B cell (primary cell): ENCODE results near the gene USP49. TPM values are rescaled to one million over a fixed set of nuclear protein-coding genes. Genes with fewer than 3 reads are reported as not detected.
A peak's percentile ranks its signal among the peaks of the same experiment; 100 is the strongest.

Source experiments
- ATAC-seq: fragments of 200-7000 bp; cut with Tn5 transposase; one replicate; pipeline ENCODE4 v1.10.0; 2021; ENCODE audit warnings: low read depth, mild to moderate bottlenecking, moderate number of reproducible peaks, moderate library complexity
- CTCF ChIA-PET: fragments of 350-600 bp; sonication (Branson Sonifier 250); formaldehyde crosslinking; loops from one replicate; lab custom pipeline; 2021; ENCODE audit warnings: antibody characterized with exemption, inconsistent platforms; lab: Charles Lee
- POLR2A ChIA-PET: fragments of 350-600 bp; sonication (Branson Sonifier 250); formaldehyde crosslinking; loops from one replicate; lab custom pipeline; 2021; ENCODE audit warnings: antibody characterized with exemption; lab: Charles Lee
- DNase-seq: peaks from one replicate; pipeline ENCODE4 v3.0.0; 2013
- H2AFZ ChIP-seq: 2 replicates; pipeline ENCODE4 v1.6.1; 2012; ENCODE audit warnings: mild to moderate bottlenecking, low read depth, low read length; ENCODE audit not compliant: insufficient read depth, poor library complexity, severe bottlenecking
- H3K27ac ChIP-seq, 2 donors: 1 replicate in 1 of 2; 2 replicates in 1 of 2; pipeline ENCODE4 v1.5.1; 2012 to 2013; ENCODE audit warnings: low read length in 2 of 2, mild to moderate bottlenecking in 2 of 2, moderate library complexity in 1 of 2
- H3K27me3 ChIP-seq, 4 experiments: fragments of 200-600 bp in 1 of 4; sonication (generic) in 1 of 4; replicated peaks in 1 of 4; 1 replicate in 2 of 4; 2 replicates in 2 of 4; pipeline versions ENCODE4 v1.6.1 to v1.7.0; 2013 to 2016; ENCODE audit warnings: low read length in 3 of 4, mild to moderate bottlenecking in 2 of 4, mixed read lengths in 1 of 4, moderate library complexity in 1 of 4; ENCODE audit not compliant: insufficient read depth in 4 of 4, control insufficient read depth in 3 of 4; ENCODE audit errors: control extremely low read depth in 1 of 4
- H3K36me3 ChIP-seq, 2 experiments: replicated peaks in 1 of 2; 1 replicate in 1 of 2; 2 replicates in 1 of 2; pipeline versions ENCODE4 v1.6.1 to v1.7.1; 2013; ENCODE audit warnings: low read length in 1 of 2; ENCODE audit not compliant: insufficient read depth in 2 of 2, control insufficient read depth in 1 of 2; ENCODE audit errors: control extremely low read depth in 1 of 2, extremely low read depth in 1 of 2
- H3K4me1 ChIP-seq, 2 donors: fragments of 200-600 bp in 1 of 2; sonication (generic) in 1 of 2; 1 replicate in 1 of 2; 2 replicates in 1 of 2; pipeline versions ENCODE4 v1.5.1 to v1.6.1; 2013 to 2017; ENCODE audit warnings: low read length in 2 of 2; ENCODE audit not compliant: control insufficient read depth in 2 of 2, insufficient read depth in 2 of 2
- H3K4me2 ChIP-seq: replicated peaks from 2 replicates; pipeline ENCODE3; 2012; ENCODE audit warnings: mild to moderate bottlenecking, low read depth, low read length; ENCODE audit not compliant: poor library complexity, severe bottlenecking
- H3K4me3 ChIP-seq, 5 experiments: fragments of 200-600 bp in 1 of 5; sonication (generic) in 1 of 5; 1 replicate in 3 of 5; 2 replicates in 2 of 5; pipeline versions ENCODE4 v1.5.1 to v1.7.0; 2011 to 2016; ENCODE audit warnings: low read length in 4 of 5, mild to moderate bottlenecking in 4 of 5, low read depth in 2 of 5, control low read depth in 1 of 5, moderate library complexity in 1 of 5; ENCODE audit not compliant: insufficient read depth in 1 of 5; ENCODE audit errors: control extremely low read depth in 1 of 5, extremely low read depth in 1 of 5
- H3K79me2 ChIP-seq: fragments of 200-600 bp; sonication (generic); one replicate; pipeline ENCODE4 v1.6.0; 2016; ENCODE audit warnings: low read length; ENCODE audit not compliant: control insufficient read depth, insufficient read depth
- H3K9ac ChIP-seq: fragments of 200-600 bp; sonication (generic); 2 replicates; pipeline ENCODE4 v1.6.1; 2017; ENCODE audit warnings: mild to moderate bottlenecking, low read length, moderate library complexity
- H3K9me3 ChIP-seq, 3 donors: one replicate each; pipeline versions ENCODE4 v1.6.1 to v1.7.1; 2013; ENCODE audit warnings: low read length in 2 of 3; ENCODE audit not compliant: control insufficient read depth in 2 of 3, insufficient read depth in 1 of 3; ENCODE audit errors: control extremely low read depth in 1 of 3
- H4K20me1 ChIP-seq: 2 replicates; pipeline ENCODE4 v1.6.0; 2012; ENCODE audit warnings: mild to moderate bottlenecking, low read length; ENCODE audit not compliant: insufficient read depth, control insufficient read depth, poor library complexity, severe bottlenecking
- H3K27ac Mint-ChIP-seq: one replicate; pipeline ENCODE4 v1.8.0; 2021; ENCODE audit warnings: mixed read lengths
- H3K27me3 Mint-ChIP-seq: one replicate; pipeline ENCODE4 v1.8.0; 2021; ENCODE audit warnings: mixed read lengths
- H3K4me1 Mint-ChIP-seq: one replicate; pipeline ENCODE4 v1.8.0; 2021; ENCODE audit warnings: mixed read lengths
- H3K4me3 Mint-ChIP-seq: one replicate; pipeline ENCODE4 v1.8.0; 2021; ENCODE audit warnings: mixed read lengths
- H3K9me3 Mint-ChIP-seq: one replicate; pipeline ENCODE4 v1.8.0; 2022; ENCODE audit warnings: mixed read lengths; ENCODE audit not compliant: insufficient read depth
- EZH2 ChIP-seq: IDR thresholded peaks from 2 replicates; pipeline ENCODE4 v1.6.1; 2012; ENCODE audit warnings: borderline replicate concordance, low read depth, mild to moderate bottlenecking, moderate library complexity, low read length; ENCODE audit not compliant: insufficient read depth, poor library complexity, severe bottlenecking
- WGBS: methylation state at CpG from one replicate; pipeline ENCODE4 v1.1.5; 2013; ENCODE audit warnings: missing lambda C conversion rate; ENCODE audit not compliant: insufficient coverage; 5-methylcytosine and 5-hydroxymethylcytosine counted together
- intact Hi-C: fragments of 100-400 bp; cut with micrococcal nuclease; formaldehyde crosslinking; loops from one replicate; pipeline ENCODE4 v1.10.0; 2022
- polyA plus RNA-seq: library from polyadenylated mRNA; depleted of rRNA; stranded (reverse); fragments of >200 nt; gene quantifications from 2 replicates; pipeline ENCODE4 v1.2.3, GENCODE V29; 2012
- total RNA-seq, 2 donors: library from RNA; stranded (reverse); fragments of 120-200 nt in 1 of 2; gene quantifications; 1 replicate in 1 of 2; 2 replicates in 1 of 2; pipeline versions ENCODE4 v1.2.3 to v1.2.4, GENCODE V29; 2013 to 2022
- TF ChIP-seq, protein P1 (sequence below): fragments of 200-600 bp; IDR thresholded peaks from one replicate; pipeline ENCODE4 v1.8.0; 2022; ENCODE audit warnings: antibody characterized with exemption, mild to moderate bottlenecking

The USP49 gene
- total and polyA plus RNA-seq, 2 donors (not counting 1 experiment from before 2014, with no cell fraction given), result 2.6 to 9.9 TPM

DNA sequence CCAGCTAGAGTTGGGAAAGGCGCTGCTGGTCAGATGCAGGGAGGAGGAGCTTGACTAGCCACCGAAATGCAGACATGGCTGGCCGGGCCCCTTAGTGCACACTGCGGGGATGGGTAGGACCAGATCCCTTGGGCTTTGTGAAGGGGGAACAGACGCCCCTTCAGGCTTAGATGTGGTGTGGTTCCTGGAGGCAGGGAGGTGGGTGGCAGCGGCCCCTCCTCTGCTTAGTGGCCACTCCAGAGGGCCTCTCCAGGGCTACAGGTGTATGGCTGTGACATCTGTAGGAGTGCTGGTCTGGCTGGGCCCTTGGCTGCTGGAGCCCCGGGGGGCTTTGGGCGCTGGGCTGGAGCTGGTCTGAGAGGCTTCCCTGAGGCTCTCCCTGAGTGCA, 40.5 kb upstream of the USP49 start:
- intact Hi-C loops, result loop anchor here (1.0 kb wide), 3 partner anchors 40 to 109 kb away; partner anchors contain the start of gene USP49
- ChIA-PET CTCF (interaction anchor here (0.9 to 12.5 kb wide), 11 partner anchors 8 to 149 kb away, joined by 3 to 263 read pairs (median 5); partner anchors contain the start of genes BYSL, MED20, TAF8 and TOMM6), POLR2A (interaction anchor here (0.6 to 1.1 kb wide), 5 partner anchors 13 to 207 kb away, joined by 3 to 8 read pairs (median 3); partner anchors contain the start of gene C6orf132)
- Mint-ChIP-seq H3K9me3 (no peaks in the 10 kb centered on the region), H3K27ac (peak overlapping the region; percentile 87), H3K27me3 (no peaks in the 10 kb centered on the region), H3K4me1 (peaks cover 63% of the 10 kb centered on the region), H3K4me3 (no peak overlapping the region)
- 30% methylated on average over 8 of the region's 8 CpGs for WGBS
- H3K9ac ChIP-seq, result no peak overlapping the region
- peaks cover 59 to 65% of the 10 kb centered on the region in 2 donors for H3K4me1 ChIP-seq
- H3K4me2 ChIP-seq, result peak overlapping the region; percentile 40
- H3K4me3 ChIP-seq, result no peak overlapping the region
- no peak for ATAC-seq
- no peaks in the 10 kb centered on the region for H3K9me3 ChIP-seq
- peaks cover 62% of the 10 kb centered on the region for H3K79me2 ChIP-seq
- peaks cover 3 to 55% of the 10 kb centered on the region in 2 experiments for H3K36me3 ChIP-seq
- H3K27me3 ChIP-seq, result no peaks in the 10 kb centered on the region
- peaks cover 85% of the 10 kb centered on the region for H4K20me1 ChIP-seq
- no peak overlapping the region for H2AFZ ChIP-seq
- TF ChIP-seq, protein P1, sequence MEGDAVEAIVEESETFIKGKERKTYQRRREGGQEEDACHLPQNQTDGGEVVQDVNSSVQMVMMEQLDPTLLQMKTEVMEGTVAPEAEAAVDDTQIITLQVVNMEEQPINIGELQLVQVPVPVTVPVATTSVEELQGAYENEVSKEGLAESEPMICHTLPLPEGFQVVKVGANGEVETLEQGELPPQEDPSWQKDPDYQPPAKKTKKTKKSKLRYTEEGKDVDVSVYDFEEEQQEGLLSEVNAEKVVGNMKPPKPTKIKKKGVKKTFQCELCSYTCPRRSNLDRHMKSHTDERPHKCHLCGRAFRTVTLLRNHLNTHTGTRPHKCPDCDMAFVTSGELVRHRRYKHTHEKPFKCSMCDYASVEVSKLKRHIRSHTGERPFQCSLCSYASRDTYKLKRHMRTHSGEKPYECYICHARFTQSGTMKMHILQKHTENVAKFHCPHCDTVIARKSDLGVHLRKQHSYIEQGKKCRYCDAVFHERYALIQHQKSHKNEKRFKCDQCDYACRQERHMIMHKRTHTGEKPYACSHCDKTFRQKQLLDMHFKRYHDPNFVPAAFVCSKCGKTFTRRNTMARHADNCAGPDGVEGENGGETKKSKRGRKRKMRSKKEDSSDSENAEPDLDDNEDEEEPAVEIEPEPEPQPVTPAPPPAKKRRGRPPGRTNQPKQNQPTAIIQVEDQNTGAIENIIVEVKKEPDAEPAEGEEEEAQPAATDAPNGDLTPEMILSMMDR, result no peak
- no peak for TF ChIP-seq EZH2
- peak overlapping the region; percentile 10 to 59 for H3K27ac ChIP-seq
- no peak for DNase-seq

DNA sequence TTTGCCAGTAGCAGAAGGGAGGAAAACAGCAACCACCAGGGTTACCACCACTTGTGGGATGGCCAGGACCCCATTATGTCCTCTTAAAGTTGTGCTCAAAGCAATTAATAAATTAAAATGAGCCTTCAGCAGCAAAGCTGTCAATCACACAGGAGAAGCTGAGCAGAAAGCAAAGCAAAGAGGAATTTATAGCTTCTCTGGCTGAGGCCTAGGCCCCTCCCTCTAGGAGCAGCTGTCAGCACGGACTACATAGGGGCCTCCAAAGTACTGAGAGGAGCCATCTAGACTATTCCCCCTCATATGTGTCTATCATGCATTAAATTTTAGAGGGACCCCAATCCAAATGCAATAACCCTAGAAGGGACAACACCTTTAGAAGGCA, 40.0 kb upstream of the USP49 start:
- Histone ChIP-seq H3K27me3 (no peaks in the 10 kb centered on the region), H3K9ac (no peak overlapping the region), H3K9me3 (no peaks in the 10 kb centered on the region), H4K20me1 (peaks cover 85% of the 10 kb centered on the region), H3K4me1 (peaks cover 54 to 60% of the 10 kb centered on the region in 2 donors), H3K4me3 (no peak overlapping the region), H3K36me3 (peaks cover 3 to 60% of the 10 kb centered on the region in 2 experiments), H3K4me2 (peak overlapping the region; percentile 5), H3K27ac (peak overlapping the region in 1 of 2 donors; percentile 59), H3K79me2 (peaks cover 57% of the 10 kb centered on the region), H2AFZ (no peak overlapping the region)
- DNase-seq (no peak), ATAC-seq (no peak)
- Mint-ChIP-seq H3K27ac (peak overlapping the region; percentile 15), H3K27me3 (no peaks in the 10 kb centered on the region), H3K4me3 (no peak overlapping the region), H3K9me3 (no peaks in the 10 kb centered on the region), H3K4me1 (peaks cover 58% of the 10 kb centered on the region)
- ChIA-PET CTCF (interaction anchor here (0.9 to 12.5 kb wide), 9 partner anchors 9 to 148 kb away, joined by 3 to 263 read pairs (median 5); partner anchors contain the start of genes BYSL, MED20, TAF8 and TOMM6), POLR2A (interaction anchor here (0.6 to 0.7 kb wide), 2 partner anchors 94 to 207 kb away, joined by 3 to 8 read pairs; partner anchors contain the start of gene C6orf132)
- WGBS, result no CpG with 5 or more reads among the region's 1 CpG
- intact Hi-C loops, result no loop called here
- no peak for TF ChIP-seq EZH2
- TF ChIP-seq, protein P1, result no peak
